GM12865 (cell line): ENCODE measurements around the gene ARID3A.

Experiments used
- DNase-seq: peaks from one replicate; pipeline ENCODE4 v3.0.0; 2010; ENCODE audit warnings: low read depth
- H3K4me3 ChIP-seq: 2 replicates; pipeline ENCODE4 v1.5.1; 2011; ENCODE audit warnings: mild to moderate bottlenecking, low read depth, low read length, control low read depth
- TF ChIP-seq, protein P1 (sequence below): IDR thresholded peaks from 2 replicates; pipeline ENCODE4 v1.5.1; 2011; ENCODE audit warnings: low read length, control low read depth, low read depth, inconsistent platforms; ENCODE audit not compliant: insufficient read depth; ENCODE audit errors: missing control alignments

The ARID3A gene

DNA sequence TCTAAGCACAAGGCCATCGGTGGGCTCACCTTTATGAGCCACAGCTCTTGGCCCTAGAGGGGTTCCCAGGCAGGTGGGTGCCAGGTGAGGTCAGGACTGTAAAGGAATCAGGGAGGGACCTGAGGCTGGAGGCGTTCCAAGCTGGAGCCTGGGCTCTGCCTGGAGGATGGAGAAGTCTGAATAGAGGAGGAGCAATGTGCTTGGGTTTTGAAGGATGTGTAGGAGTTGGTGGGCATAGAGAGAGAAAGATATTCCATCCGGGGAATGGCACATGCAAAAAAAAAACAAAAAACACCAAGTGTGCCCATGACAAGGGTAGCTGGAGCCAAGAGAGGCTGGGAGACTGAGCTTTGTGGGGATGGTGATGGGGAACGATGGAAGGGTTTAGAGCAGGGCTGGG, 76.8 kb downstream of the ARID3A start:
- DNase-seq, result no peak
- TF ChIP-seq, protein P1, sequence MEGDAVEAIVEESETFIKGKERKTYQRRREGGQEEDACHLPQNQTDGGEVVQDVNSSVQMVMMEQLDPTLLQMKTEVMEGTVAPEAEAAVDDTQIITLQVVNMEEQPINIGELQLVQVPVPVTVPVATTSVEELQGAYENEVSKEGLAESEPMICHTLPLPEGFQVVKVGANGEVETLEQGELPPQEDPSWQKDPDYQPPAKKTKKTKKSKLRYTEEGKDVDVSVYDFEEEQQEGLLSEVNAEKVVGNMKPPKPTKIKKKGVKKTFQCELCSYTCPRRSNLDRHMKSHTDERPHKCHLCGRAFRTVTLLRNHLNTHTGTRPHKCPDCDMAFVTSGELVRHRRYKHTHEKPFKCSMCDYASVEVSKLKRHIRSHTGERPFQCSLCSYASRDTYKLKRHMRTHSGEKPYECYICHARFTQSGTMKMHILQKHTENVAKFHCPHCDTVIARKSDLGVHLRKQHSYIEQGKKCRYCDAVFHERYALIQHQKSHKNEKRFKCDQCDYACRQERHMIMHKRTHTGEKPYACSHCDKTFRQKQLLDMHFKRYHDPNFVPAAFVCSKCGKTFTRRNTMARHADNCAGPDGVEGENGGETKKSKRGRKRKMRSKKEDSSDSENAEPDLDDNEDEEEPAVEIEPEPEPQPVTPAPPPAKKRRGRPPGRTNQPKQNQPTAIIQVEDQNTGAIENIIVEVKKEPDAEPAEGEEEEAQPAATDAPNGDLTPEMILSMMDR, result no peak
- H3K4me3 ChIP-seq, result no peak overlapping the region

DNA sequence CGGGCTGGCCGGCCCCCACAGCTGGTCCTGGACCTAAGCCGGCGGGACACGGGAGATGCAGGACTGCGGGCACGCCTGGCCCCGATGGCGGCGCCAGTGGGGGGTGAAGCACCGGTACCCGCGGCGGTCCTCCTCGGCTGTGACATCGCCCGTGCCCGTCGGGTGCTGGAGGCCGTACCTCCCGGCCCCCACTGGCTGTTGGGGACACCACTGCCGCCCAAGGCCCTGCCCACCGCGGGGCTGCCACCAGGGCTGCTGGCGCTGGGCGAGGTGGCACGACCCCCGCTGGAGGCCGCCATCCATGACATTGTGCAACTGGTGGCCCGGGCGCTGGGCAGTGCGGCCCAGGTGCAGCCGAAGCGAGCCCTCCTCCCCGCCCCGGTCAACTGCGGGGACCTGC, 77.4 kb downstream of the ARID3A start:
- no peak for DNase-seq
- TF ChIP-seq, protein P1, result no peak
- no peak overlapping the region for H3K4me3 ChIP-seq

DNA sequence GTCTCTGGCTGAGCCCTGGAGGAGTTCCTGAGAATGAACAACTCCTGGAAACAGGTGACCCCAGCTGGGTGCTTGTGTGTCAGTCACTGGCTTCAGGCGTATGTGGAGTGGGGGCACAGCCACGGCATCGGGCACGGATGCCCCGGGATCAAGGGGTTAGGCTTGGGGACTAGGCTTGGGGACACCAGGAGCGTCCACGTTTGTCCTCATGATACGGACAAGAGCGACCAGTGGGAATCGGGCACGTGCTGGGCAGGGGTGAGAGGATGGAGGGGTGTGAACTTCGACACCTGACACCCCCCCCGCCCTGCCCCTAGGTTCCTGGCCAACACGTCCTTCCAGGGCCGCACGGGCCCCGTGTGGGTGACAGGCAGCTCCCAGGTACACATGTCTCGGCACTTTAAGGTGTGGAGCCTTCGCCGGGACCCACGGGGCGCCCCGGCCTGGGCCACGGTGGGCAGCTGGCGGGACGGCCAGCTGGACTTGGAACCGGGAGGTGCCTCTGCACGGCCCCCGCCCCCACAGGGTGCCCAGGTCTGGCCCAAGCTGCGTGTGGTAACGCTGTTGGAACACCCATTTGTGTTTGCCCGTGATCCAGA, 78.5 kb downstream of the ARID3A start:
- no peak overlapping the region for H3K4me3 ChIP-seq
- TF ChIP-seq, protein P1, result no peak
- DNase-seq, result no peak

DNA sequence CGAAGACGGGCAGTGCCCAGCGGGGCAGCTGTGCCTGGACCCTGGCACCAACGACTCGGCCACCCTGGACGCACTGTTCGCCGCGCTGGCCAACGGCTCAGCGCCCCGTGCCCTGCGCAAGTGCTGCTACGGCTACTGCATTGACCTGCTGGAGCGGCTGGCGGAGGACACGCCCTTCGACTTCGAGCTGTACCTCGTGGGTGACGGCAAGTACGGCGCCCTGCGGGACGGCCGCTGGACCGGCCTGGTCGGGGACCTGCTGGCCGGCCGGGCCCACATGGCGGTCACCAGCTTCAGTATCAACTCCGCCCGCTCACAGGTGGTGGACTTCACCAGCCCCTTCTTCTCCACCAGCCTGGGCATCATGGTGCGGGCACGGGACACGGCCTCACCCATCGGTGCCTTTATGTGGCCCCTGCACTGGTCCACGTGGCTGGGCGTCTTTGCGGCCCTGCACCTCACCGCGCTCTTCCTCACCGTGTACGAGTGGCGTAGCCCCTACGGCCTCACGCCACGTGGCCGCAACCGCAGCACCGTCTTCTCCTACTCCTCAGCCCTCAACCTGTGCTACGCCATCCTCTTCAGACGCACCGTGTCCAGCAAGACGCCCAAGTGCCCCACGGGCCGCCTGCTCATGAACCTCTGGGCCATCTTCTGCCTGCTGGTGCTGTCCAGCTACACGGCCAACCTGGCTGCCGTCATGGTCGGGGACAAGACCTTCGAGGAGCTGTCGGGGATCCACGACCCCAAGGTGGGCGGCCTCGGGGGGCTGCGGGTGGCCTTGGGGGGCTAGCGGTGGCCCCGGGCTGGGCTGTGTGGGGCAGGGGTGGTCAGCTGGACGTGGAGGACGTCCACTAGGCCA, 79.2 kb downstream of the ARID3A start:
- H3K4me3 ChIP-seq, result no peak overlapping the region
- no peak for DNase-seq
- TF ChIP-seq, protein P1, result no peak

DNA sequence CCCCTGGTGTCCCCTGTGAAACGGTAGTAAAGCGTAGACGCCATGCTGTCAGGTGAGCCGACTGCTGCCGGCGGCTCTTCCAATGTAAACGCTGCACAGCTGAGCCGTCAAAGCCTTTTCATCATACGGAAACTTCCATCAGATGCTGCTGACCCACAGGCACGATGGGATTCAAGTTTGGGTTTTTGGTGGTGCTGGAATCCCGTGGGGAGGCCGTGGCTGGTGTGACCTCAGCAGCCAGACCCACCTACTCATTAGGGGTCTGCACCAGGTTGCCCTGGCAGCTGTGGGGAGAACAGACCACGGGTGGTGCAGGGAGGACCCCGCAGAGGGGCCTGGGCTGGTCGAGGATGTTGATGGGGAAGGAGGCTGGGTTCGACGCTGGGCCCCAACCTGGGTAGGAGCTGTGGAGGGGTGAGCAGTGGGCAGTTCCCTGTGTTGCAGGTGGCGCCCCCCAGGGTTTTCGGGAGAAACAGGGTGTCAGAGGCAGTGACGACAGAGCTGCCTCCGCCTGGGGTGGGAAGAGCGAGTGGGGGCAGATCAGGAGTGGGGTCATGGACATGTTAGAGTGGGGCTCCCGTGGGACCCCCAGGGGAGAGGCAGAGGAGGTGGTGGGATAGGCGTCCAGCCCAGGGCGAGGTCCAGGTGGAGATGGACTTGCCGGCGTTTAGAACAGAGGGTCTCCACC, 81.0 kb downstream of the ARID3A start:
- TF ChIP-seq, protein P1, result no peak
- DNase-seq, result no peak
- H3K4me3 ChIP-seq, result no peak overlapping the region

DNA sequence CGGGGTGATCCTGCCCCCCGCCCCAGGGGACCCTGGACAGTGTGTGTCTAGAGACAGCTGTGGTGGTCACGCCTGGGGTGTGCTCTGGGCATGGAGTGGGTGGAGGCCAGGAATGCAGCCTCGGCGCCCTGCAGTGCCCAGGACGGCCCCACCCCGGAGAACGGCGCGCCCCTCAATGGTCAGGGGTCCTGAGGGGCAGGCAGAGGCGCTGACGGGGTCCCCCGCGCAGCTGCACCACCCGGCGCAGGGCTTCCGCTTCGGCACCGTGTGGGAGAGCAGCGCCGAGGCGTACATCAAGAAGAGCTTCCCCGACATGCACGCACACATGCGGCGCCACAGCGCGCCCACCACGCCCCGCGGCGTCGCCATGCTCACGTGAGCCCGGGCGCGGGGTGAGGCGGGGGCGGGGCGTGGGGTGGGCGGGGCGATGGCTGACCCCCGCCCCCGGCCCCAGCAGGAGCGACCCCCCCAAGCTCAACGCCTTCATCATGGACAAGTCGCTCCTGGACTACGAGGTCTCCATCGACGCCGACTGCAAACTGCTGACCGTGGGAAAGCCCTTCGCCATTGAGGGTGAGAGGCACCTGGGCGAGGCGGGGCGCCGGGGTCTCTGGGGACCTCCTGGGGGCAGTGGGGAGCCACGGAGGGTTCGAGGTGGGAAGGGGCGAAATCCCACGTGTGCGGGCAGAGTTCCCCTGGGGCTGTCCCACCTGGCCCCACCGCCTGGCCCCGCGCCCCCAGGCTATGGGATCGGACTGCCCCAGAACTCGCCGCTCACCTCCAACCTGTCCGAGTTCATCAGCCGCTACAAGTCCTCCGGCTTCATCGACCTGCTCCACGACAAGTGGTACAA, 81.8 kb downstream of the ARID3A start:
- H3K4me3 ChIP-seq, result no peak overlapping the region
- DNase-seq, result no peak
- TF ChIP-seq, protein P1, result no peak
